COLO668 (cell line): ENCODE measurements around the gene BTBD2.
"Not testable (repeated sequence)": the region's sequence is repeated elsewhere in the genome, so short reads cannot be mapped to it uniquely, and the experiment has no call there.

Source experiments
- DNase-seq: peaks from one replicate; lab custom pipeline; 2025; ENCODE audit not compliant: unreplicated experiment; lab: John Stamatoyannopoulos, UW

The BTBD2 gene

DNA sequence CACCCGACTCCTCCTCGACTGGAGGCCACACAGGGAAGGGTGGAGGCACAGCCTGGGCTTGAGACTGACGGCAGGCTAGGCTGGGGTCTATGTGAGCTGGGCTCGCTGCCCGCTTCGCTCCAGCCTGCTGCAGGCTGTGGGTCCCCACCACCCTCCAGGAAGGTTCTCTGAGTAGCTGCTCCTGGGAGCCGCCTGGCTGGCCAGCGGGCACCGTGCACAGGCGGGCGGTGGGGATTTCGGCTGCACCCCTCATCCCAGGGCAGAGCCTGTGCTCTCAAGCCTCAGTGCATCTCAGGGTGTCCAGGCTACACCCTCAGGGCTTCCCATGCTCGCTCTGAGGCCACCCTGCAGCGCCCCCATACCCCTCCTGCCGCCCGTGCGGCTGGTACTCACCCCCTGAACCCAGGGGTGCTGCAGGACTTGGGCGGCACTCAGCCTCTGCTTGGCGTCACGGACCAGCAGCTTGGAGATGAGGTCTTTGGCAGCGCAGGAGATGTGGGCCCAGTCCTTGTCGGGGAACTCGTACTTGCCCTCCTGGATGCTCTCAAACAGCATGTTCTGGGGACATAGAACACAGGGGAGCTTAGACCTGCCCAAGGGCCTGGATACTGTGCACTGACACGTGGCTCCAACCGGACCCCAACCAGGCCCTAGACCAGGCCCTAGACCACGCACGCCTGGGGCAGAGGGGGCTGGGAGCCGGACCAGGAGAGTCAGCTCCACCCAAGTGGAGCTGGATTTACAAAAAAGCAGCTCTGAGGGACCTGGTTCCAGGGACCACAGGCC is 25.3 kb upstream of the BTBD2 start:
- no peak for DNase-seq

DNA sequence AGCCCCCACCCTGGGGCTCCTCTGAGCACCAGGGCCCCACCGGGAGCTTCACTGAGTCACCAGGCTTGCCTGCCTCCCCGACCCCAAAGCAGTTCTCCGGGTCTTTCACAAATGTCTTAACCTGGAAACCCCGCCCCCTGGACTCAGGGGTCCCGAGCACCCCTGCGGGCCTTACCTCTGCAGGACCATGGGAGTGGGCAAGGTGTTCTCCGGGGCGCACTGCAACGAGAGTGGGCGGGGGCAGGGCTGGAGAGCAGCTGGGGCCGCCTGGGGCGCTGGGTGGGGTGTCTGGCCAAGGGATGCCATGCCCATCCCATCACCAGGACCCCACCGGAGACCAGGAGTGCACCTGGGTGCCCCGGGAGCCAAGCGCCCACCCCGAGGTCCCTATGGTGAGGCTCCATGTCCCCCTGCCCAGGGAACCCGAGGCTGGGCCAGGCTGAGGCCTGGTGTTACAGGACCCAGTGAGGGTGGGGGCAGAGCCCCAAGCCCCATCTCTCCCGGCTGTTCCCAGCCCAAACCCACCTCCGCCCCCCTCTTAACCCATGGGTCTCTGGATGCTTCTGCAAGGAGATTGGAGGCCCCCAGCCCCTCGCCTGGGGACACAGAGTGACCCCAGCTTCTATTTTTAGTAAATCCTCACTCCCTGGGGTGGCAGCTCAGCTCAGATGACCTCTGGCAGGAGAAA is 24.6 kb upstream of the BTBD2 start:
- DNase-seq, result no peak

DNA sequence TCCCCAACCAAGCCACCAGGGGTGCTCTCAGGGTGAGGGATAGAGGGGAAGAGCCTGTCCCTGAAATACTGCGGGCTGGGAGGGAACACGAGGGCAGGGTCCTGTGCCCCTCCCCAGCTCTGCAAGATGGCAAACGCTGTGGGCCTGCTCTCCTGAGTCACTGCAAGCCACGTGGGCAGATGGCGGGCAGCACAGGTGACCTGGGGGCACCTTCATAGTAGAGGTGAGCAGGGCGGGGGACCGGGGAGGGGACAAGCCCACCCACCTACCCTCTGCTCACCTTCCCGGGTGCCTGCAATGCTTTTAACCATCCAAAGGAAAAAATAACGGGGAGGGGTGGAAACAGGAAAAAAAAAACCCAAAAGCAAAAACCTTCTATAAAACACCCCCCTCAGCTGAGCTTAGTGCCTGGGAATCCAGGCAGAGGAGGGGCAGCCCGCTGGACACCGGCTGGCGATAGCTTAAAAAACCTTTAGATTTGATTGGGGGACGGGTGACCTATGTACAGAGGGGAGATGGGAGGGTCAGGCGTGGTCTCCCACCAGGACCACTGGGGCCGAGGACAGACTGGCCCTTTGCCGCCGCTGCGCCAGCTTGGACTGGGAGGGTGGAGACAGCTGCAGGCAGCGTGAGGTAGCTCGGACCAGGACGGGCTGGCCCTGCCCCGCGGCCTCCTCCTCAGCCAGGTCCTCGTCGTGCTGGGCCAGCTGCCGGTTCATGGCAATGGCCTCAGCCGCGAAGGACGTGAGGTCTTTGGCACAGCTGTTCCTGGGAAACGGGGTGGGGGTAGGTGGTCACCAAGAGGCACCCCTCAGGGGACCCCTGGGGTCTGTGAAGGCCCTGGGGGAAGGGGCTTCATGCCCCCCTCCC is 23.8 kb upstream of the BTBD2 start:
- no peak for DNase-seq

DNA sequence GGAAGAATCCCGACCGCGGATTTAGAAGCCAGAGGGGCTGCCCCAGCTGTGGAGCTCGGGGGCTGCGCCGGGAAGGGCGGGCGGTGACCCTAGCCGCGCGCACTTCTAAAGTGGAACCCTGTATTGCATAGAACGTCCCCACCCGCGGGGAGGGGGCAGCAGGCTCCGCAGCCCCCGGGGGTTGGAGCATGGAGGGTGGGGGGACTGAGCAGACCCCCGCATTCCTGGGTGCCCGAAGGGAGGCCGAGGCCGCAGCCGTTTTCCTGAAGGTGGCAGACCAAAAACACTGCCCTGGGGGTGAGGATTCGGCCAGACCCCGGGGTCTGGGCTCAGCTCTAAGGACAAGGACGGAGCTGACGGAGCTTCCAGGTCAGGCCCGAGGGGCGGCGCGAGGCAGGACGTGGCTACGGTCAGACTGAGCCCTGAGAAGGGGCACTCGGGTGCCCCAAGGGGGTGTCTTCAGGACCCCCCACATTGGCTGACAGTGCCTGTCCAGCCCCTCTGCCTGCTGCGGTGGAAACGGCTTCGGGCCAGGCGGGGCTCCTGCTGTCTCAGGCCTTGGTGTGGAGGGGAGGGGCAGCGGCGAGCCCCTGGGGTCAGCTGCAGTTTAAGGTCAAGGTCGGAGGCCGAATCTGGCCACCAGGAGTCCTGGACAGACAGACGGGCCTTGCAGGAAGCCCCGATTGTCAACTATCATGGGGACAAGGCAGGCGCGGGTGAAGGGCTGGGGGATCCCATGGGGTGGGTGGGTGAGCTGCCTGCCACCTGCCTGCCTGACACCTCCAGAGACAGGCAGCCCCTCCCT is 23.0 kb upstream of the BTBD2 start:
- no peak for DNase-seq

DNA sequence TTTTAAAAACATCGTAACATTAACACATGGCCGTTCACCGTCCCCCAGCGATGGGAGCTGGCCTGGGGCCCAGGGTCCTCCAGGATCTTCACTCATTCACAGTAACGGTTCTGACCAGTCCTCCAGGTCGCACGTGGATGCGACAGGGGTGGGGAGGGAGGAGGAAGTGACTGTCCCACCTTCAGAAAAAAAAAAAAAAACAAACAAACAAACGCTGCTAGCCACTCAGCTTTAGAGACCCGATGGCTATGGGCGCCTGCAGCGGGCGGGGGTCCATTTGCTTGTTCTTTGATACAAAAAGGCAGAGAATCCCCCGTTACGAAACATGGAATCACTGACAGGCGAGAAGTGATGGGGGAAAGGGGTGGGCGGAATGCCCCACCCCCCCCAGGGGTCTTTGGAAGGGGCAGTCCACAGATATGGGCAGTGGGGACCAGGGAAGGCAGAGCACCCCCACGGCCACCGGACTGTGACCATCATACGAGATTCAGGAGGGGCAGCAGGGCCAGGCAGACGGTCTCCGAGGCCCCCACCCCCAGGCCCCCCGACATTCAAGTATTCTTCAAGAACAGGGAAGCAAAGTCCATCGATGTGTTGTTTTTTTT is 22.2 kb upstream of the BTBD2 start:
- no peak for DNase-seq

DNA sequence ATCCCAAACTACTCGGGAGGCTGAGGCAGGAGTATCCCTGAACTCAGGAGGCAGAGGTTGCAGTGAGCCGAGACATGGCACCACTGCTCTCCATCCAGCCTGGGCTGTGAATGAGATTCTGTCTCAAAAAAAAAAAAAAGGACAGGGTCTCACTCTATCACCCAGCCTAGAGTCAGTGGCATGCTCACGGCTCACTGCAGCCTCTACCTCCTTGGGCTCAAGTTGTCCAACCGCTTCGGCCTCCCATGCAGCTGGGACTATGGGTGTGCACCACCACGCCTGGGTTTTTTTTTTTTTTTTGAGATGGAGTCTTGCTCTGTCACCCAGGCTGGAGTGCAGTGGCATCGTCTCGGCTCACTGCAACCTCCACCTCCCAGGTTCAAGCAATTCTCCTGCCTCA is 20.9 kb upstream of the BTBD2 start:
- no peak for DNase-seq

DNA sequence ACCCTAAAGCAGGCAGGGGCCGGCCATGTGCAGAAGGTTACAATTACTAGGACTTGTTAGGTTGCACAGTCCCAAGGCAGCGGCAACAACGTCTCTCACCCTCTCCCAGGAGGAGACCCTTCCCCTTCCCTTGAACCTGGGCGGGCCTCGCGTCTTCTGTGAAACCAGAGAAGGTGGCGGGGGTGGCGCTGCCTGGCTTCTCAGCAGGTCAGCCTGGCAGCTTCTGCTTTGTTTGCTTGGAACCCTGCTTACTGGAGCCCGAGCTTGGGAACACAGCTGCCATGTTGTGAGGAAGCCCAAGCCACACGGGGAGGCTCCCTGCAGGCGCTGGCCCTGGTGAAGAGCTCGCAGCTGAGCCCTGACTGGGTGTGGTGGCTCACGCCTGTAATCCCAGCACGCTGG is 20.1 kb upstream of the BTBD2 start:
- peak; percentile 21 for DNase-seq

DNA sequence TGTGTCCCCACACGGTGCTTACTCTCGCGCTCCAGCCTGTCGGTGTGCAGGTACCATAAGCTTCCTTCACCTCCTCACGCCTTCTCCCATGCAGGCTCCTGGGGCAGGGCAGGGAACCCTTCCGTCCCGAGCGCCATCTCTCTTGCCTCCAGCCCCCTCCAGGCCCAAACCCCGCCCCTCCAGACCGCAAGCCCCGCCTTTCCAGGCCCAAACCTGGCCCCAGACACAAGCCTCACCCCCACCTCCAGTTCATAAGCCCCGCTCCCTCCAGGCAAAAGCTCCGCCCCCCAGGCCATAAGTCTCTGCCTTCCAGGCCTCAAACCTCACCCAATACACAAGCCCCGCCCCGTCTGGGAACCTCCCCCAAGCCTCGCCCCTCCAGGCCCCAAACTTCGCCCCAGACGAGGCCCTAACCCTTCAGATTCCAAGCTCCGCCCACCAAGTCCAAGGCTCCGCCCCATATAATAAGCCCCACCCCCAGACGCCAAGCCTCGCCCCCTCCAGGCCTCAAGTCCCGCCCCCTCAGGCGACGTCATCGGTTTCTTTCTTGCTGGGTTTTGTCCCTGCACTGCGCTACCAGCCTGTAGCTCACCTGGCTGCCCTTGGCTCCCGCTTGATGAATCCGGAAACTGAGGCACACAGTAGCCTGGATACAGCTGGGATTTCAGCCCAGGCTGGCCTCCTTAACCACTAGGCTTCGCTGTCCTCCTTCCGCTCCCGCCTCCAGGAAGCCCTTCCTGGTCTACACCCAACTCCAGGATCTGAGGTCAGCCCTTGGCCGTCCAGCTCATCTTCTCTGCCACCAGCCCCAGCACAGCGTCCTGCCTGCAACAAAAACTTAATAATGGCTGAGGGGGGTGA is 19.4 kb upstream of the BTBD2 start:
- DNase-seq, result peak; percentile 64

DNA sequence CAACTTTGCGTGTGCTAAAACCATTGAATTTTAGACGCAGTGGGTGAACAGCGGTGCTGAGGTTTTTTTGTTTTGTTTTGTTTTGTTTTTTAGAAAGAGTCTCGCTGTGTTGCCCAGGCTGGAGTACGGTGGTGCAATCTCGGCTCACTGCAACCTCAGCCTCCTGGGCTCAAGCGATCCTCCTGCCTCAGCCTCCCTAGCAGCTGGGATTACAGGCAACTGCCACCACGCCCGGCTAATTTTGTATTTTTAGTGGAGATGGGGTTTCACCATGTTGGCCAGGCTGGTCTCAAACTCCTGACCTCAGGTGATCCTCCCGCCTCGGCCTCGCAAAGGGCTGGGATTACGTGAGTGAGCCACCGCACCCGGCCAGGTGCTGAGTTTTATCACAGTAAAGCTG is 18.7 kb upstream of the BTBD2 start:
- not testable (repeated sequence) for DNase-seq

DNA sequence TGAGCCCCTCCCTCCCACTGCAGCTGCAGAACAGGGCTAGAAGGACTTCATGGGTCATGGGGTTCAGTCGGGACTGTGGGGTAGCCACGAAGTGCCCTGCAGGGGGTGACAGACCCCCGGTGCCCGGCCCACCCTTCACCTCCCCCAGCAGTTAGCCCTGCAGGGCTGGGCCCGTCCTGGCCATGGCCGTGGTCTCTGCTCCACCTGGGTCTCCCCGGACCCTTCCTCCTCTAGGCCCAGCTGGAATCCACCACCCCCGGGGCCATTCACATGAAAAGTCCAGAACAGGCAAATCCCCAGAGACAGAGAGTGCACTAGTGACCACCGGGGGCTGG is 18.3 kb upstream of the BTBD2 start:
- no peak for DNase-seq

DNA sequence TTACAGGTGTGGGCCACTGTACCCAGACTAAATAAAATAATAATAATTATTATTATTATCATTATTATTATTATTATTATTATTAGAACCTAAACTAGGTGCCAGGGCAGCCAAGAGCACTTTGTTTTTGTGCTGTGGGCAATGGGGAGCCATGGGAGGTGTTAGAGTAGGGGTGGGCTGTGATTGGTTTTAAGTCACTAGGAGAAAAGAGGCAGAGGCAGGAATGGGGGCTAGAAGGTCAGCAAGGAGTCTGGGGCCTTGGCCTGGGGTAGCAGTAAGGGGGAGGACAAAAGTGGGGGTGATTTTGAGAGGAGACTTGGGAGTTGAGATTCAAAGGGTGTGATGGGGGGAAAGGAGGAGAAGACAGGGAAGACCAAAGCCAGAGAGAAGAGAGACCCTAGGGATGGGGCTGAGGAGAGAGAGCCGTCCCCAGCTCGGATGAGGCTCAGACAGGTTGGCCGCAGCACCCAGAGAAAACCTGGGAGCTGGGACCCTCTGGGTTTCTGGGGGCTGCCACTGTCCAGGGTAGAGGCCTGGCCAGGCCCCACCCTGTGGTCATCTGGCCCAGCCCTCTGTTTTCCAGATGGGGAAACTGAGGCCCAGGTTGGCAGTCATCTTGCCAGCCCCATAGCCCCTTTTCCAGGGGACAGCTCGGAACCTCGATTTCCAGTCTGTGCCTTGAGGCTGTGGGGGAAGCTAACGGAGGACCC is 17.8 kb upstream of the BTBD2 start:
- DNase-seq, result no peak

DNA sequence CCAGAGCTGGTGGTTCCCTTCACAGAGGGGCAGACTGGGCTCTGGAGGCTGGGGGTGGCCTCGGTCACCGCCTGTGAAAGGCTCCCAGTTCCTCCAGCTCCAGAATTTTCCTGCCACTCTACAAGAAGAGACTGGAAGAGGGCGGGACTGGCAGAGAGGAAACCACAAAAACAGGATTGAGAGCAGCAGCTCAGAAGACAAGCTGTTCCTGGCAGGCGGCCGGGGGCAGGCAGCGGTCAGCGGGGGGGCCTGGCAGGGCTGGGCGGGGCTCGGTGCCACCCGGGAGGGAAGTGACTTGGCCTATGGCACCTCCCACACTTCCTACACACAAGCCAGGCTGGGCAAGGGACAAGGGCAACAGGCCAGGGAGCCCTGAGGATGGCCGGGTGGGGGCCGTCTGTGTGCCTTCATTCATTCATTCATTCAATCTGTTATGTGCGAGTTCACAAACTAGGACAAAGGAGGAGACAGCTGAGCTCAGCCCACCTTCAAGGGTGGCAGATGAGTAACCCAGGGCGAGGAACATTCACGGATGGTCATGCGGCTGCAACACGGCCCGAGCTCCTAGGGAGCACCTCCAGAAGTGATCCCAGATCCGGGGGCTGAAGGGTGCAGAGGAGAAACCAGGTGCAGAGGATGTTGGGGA is 16.9 kb upstream of the BTBD2 start:
- peak; percentile 86 for DNase-seq

DNA sequence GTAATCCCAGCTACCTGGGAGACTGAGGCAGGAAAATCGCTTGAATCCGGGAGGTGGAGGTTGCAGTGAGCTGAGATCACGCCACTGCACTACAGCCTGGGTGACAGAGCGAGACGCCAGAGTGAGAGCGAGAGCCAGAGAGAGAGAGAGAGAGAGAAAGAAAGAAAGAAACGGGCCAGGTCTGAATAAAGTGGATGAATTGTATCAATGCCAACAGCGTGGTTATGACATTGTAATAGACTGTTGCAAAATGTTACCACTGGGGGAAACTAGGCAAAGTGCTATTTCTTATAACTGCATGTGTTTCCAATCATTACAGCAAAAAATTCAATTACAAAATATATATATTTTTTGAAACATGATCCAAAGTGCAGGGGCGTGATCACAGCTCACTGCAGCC is 11.8 kb upstream of the BTBD2 start:
- no peak for DNase-seq

DNA sequence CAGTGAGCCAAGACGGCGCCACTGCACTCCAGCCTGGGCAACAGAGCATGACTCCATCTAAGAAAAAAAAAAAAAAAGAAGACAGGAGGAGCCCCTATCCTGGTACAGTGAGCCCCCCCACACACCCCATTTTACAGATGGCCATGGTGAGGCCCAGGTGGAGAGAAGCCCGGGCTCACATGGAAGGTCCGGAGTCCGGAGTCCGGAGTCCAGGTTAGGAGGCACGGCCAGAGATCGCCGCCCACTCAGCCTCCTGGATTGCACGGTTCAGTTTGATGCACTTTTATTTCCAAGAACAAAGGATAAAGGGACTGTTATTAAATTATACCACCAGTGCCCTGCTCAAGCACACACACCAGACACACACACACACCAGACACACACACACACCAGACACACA is 11.3 kb upstream of the BTBD2 start:
- no peak for DNase-seq

DNA sequence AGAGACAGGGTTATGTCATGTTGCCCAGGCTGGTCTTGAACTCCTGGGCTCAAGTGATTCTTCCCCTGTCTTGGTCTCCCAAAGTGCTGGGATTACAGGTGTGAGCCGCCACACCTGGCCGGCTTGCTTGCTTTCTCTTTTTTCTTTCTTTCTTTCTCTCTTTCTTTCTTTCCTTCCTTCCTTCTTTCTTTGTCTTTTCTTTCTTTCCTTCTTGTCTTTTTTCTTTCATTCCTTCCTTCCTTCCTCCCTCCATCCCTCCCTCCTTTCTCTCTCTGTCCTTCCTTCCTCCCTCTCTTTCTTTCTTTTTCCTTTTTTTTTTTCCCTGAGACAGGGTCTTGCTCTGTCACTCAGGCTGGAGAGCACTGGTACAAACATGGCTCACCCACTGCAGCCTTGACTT is 6.8 kb upstream of the BTBD2 start:
- DNase-seq, result no peak

DNA sequence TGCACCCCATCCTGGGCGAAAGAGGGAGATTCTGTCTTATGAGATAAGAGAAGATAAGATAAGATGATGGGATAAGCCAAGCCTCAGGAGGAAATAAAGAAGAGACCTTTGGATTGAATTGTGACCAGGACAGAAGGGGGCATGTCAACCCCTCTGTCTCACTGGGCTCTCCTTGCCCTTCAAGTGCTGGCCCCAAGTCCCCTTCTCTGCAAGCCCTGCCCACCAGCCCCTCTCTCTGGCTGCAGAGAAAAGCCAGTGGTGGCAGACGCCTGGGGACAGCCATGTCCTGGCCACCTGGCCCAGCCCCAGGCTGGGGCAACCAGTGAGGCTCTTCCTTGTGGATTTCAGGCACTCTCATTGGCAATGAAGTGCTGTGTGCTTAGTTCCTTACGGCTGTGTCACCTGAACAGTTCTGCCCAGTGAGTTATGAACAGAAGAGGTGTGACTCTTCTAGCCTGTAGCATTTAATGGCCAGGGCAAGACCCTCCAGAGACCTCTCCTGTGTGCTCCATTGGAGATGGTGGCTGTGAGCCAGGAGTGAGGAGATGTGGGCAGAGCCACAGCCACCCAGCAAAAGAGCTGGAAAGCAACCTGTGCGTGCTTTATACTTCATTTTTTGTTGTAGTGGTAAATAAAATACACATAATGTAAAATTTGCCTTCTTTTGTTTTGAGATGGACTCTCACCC is 6.1 kb upstream of the BTBD2 start:
- no peak for DNase-seq

DNA sequence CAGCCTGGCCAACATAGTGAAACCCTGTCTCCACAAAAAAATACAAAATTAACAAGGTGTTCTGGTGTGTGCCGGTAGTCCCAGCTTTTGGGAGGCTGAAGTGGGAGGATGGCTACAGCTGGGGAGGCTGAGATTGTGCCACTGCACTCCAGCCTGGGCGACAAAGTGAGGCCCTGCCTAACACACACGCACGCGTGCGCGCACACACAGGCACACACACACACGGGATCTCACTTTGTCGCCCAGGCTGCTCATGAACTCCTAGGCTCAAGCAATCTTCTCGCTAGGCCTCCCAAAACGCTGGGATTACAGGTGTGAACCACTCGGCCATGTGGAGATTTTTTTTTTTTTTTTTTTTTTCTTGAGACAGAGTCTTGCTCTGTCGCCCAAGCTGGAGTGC is 3.2 kb upstream of the BTBD2 start:
- DNase-seq, result no peak
